SKM-1 (cell line): ENCODE measurements around the gene GOLGA2.

Experiments
- DNase-seq: peaks from one replicate; lab custom pipeline; 2025; ENCODE audit not compliant: unreplicated experiment; lab: John Stamatoyannopoulos, UW

Gene GOLGA2

GRCh38 chr9:128257907-128258306, 17.9 kb downstream of the GOLGA2 start:
- no peak for DNase-seq

GRCh38 chr9:128257086-128257825, 18.6 kb downstream of the GOLGA2 start:
- no peak for DNase-seq

- no peak for DNase-seq
Observed at GRCh38 chr9:128254855-128255759, 20.7 kb downstream of the GOLGA2 start.

- DNase-seq, result no peak
Observed at GRCh38 chr9:128254362-128254761, 21.4 kb downstream of the GOLGA2 start.

- DNase-seq, result no peak
Observed at GRCh38 chr9:128253991-128254346, 21.8 kb downstream of the GOLGA2 start.

GRCh38 chr9:128253140-128253990, 22.4 kb downstream of the GOLGA2 start:
- DNase-seq, result no peak

GRCh38 chr9:128252317-128253139, 23.3 kb downstream of the GOLGA2 start:
- no peak for DNase-seq

GRCh38 chr9:128251732-128252100, 24.1 kb downstream of the GOLGA2 start:
- no peak for DNase-seq

- no peak for DNase-seq
Observed at GRCh38 chr9:128250839-128251731, 24.7 kb downstream of the GOLGA2 start.

GRCh38 chr9:128249908-128250838, 25.6 kb downstream of the GOLGA2 start:
- DNase-seq, result no peak

- no peak for DNase-seq
Observed at GRCh38 chr9:128249558-128249907, 26.3 kb downstream of the GOLGA2 start.

- DNase-seq, result no peak
Observed at GRCh38 chr9:128247226-128247803, 28.5 kb downstream of the GOLGA2 start.

- no peak for DNase-seq
Observed at GRCh38 chr9:128246471-128246870, 29.3 kb downstream of the GOLGA2 start.

- no peak for DNase-seq
Observed at GRCh38 chr9:128245421-128246151, 30.2 kb downstream of the GOLGA2 start.

- peak; percentile 90 for DNase-seq
Observed at GRCh38 chr9:128244837-128245231, 31.0 kb downstream of the GOLGA2 start.

GRCh38 chr9:128244091-128244836, 31.5 kb downstream of the GOLGA2 start:
- no peak for DNase-seq
